GM06990 (cell line): ENCODE results near the gene KIF26B.

Experiments
- DNase-seq: peaks from one replicate; pipeline ENCODE4 v3.0.0-alpha.2; 2011; ENCODE audit not compliant: insufficient read length; ENCODE audit errors: extremely low read depth
- H3K27me3 ChIP-seq: replicated peaks from 2 replicates; pipeline ENCODE4 v1.6.0; 2011; ENCODE audit warnings: low read length; ENCODE audit not compliant: control insufficient read depth, insufficient read depth
- H3K36me3 ChIP-seq: 2 replicates; pipeline ENCODE4 v1.5.1; 2011; ENCODE audit warnings: low read length; ENCODE audit not compliant: control insufficient read depth, insufficient read depth
- H3K4me3 ChIP-seq: replicated peaks from 2 replicates; pipeline ENCODE4 v1.5.1; 2011; ENCODE audit warnings: low read depth, mild to moderate bottlenecking, control low read depth, low read length
- TF ChIP-seq, protein P1 (sequence below): IDR thresholded peaks from 2 replicates; pipeline ENCODE4 v1.5.1; 2011; ENCODE audit warnings: low read length, control low read depth, mild to moderate bottlenecking, inconsistent platforms; ENCODE audit not compliant: insufficient read depth, poor library complexity, severe bottlenecking

Gene KIF26B

DNA sequence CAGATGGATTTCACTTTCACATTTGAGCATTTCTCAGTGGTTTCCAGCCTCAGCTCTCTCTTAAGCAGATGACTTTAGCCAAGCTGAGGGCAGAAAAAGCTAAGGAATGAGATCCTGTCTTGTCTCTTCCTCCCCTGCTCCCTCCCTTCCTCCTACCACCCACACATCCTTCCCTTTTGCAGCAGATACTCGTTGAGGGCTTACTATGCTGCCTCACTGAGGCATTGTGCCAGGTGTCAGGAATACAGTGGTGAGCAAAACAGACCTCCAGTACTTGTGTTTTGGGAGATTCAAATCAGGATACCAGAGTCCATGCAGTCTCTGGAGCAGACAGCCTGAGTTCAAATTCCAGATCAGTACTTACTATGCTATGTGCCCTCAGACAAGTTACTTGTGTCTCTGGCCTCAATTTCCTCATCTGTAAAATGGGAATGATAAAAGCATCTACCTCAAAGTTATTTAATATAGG, 43.2 kb downstream of the KIF26B start:
- Histone ChIP-seq H3K27me3 (no peaks in the 10 kb centered on the region), H3K4me3 (no peak overlapping the region), H3K36me3 (no peaks in the 10 kb centered on the region)
- DNase-seq = no peak
- TF ChIP-seq, protein P1, sequence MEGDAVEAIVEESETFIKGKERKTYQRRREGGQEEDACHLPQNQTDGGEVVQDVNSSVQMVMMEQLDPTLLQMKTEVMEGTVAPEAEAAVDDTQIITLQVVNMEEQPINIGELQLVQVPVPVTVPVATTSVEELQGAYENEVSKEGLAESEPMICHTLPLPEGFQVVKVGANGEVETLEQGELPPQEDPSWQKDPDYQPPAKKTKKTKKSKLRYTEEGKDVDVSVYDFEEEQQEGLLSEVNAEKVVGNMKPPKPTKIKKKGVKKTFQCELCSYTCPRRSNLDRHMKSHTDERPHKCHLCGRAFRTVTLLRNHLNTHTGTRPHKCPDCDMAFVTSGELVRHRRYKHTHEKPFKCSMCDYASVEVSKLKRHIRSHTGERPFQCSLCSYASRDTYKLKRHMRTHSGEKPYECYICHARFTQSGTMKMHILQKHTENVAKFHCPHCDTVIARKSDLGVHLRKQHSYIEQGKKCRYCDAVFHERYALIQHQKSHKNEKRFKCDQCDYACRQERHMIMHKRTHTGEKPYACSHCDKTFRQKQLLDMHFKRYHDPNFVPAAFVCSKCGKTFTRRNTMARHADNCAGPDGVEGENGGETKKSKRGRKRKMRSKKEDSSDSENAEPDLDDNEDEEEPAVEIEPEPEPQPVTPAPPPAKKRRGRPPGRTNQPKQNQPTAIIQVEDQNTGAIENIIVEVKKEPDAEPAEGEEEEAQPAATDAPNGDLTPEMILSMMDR = no peak

DNA sequence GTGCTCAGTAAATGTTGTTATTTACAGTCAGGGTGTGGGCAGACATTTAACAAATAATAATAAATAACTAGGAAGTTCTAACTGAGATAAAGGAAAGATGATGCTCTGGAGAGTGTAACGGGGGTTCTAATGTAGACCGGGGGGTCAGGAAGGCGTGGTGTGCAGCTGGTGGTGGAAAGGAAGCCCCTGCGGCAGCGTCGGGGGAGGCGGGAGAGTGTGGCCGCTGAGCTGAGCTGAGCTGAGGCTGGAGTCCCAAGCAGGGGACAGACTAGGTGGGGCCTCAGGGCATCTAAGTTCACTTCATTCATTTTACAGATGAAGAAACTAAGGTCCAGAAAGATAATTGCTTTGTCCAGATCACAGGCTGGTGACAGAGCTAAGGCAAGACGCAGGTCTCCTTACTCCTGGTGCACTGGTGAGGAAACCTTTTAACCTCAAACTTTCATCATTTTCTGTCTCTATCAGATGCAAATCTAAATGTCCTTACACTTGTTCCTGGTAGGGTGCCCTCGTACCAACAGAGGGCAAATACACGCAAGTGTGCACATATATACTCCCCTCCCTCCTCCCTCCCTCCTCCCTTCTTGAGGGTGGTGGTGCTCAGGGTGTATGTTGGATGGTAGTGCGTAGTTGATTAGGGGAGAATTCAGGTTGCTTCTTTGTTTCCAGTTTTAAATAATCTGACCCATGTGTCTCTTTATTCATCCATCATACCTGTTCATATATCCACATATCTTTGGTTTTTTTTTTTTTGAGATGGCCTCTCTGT, 44.1 kb downstream of the KIF26B start:
- TF ChIP-seq, protein P1 = no peak
- Histone ChIP-seq H3K27me3 (no peaks in the 10 kb centered on the region), H3K4me3 (no peak overlapping the region), H3K36me3 (no peaks in the 10 kb centered on the region)
- no peak for DNase-seq

DNA sequence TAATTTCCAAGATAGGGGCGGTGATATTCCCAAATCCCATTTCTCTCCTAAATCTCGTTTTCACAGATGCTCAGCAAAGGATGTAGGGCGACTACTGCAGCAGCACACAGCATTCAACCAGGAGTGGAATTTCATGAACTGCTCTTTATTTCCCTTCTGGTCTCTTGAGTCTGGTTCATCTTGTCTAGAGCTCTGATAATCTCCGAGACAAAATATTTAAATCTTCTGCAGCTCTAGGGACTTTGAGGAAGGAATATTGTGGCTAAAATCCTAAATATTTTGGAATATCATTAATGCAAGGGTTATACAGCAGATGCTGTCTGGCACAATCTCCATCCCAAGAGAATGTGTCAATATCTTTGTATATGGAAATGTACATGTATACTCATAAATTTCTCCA, 45.4 kb downstream of the KIF26B start:
- Histone ChIP-seq H3K4me3 (no peak overlapping the region), H3K36me3 (no peaks in the 10 kb centered on the region), H3K27me3 (no peaks in the 10 kb centered on the region)
- TF ChIP-seq, protein P1 = no peak
- DNase-seq = no peak

- Histone ChIP-seq H3K36me3 (no peaks in the 10 kb centered on the region), H3K27me3 (no peaks in the 10 kb centered on the region), H3K4me3 (no peak overlapping the region)
- DNase-seq = no peak
- TF ChIP-seq, protein P1 = no peak
Measured at GRCh38 chr1:245201201-245201600, 46.4 kb downstream of the KIF26B start.

DNA sequence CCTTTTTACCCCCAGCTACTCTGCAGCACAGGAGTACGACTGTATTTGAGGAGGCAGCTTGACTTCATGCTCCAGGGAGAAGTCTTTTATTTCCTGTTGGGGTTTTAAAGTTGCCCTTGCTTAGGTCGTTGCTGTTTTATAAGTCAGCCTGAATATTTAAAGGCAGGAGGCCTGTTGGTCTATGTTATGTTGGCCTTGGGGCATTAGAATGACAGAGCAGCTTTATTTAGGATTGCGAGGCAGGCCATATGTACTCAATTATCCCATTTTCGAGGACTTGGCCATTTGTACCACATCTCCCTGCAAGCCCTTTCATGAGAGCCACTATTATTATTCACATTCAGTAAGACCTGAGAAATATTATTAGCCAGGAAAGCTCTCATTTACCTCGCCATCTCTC, 47.0 kb downstream of the KIF26B start:
- Histone ChIP-seq H3K4me3 (no peak overlapping the region), H3K27me3 (no peaks in the 10 kb centered on the region), H3K36me3 (no peaks in the 10 kb centered on the region)
- no peak for DNase-seq
- TF ChIP-seq, protein P1 = no peak
